ENCODE measurements around the gene MRGPRG. TPM values are rescaled to one million over a fixed set of nuclear protein-coding genes. Genes with fewer than 3 reads are reported as not detected.

The MRGPRG gene
- total RNA-seq, 1 donor from 2014 or later = not detected

- intact Hi-C loops (cut with micrococcal nuclease) = no loop called here
These were observed 23.1 kb downstream of the MRGPRG start for GRCh38 chr11:3195251-3196160.

- intact Hi-C loops (cut with micrococcal nuclease) = no loop called here
These were observed 24.4 kb downstream of the MRGPRG start for GRCh38 chr11:3194016-3194816.

- intact Hi-C loops (cut with micrococcal nuclease) = no loop called here
These were observed 25.1 kb downstream of the MRGPRG start for GRCh38 chr11:3193373-3194015.

- intact Hi-C loops (cut with micrococcal nuclease) = no loop called here
These were observed 25.9 kb downstream of the MRGPRG start for GRCh38 chr11:3192511-3193372.

- intact Hi-C loops (cut with micrococcal nuclease) = no loop called here
These were observed 26.9 kb downstream of the MRGPRG start for GRCh38 chr11:3191586-3192324.

GRCh38 chr11:3190600-3190999 lies 28.0 kb downstream of the MRGPRG start:
- intact Hi-C loops (cut with micrococcal nuclease) = no loop called here

GRCh38 chr11:3189886-3190583 lies 28.6 kb downstream of the MRGPRG start:
- intact Hi-C loops (cut with micrococcal nuclease) = no loop called here

- intact Hi-C loops (cut with micrococcal nuclease) = no loop called here
These were observed 29.3 kb downstream of the MRGPRG start for GRCh38 chr11:3189196-3189843.

GRCh38 chr11:3188496-3189195 lies 30.0 kb downstream of the MRGPRG start:
- intact Hi-C loops (cut with micrococcal nuclease) = no loop called here

GRCh38 chr11:3186166-3186953 lies 32.3 kb downstream of the MRGPRG start:
- intact Hi-C loops (cut with micrococcal nuclease) = no loop called here

GRCh38 chr11:3184732-3185347 lies 33.8 kb downstream of the MRGPRG start:
- intact Hi-C loops (cut with micrococcal nuclease) = no loop called here

GRCh38 chr11:3183523-3183922 lies 35.1 kb downstream of the MRGPRG start:
- intact Hi-C loops (cut with micrococcal nuclease) = no loop called here

GRCh38 chr11:3182462-3182852 lies 36.2 kb downstream of the MRGPRG start:
- intact Hi-C loops (cut with micrococcal nuclease) = no loop called here

- intact Hi-C loops (cut with micrococcal nuclease) = no loop called here
These were observed 36.7 kb downstream of the MRGPRG start for GRCh38 chr11:3181725-3182461.

- intact Hi-C loops (cut with micrococcal nuclease) = no loop called here
These were observed 37.7 kb downstream of the MRGPRG start for GRCh38 chr11:3180869-3181268.

- intact Hi-C loops (cut with micrococcal nuclease) = no loop called here
These were observed 40.3 kb downstream of the MRGPRG start for GRCh38 chr11:3178349-3178748.

All from T-helper 2 cell treated with Interferon-gamma antibody and Interleukin-4, amounts not matched to agents 100 ng/mL and 5 ng/mL, for 36 hours (primary cell).